Neural cell (in vitro differentiated cells): Measurements from ENCODE around the gene SEC16A. TPM values are rescaled to one million over a fixed set of nuclear protein-coding genes. Genes with fewer than 3 reads are reported as not detected.

Experiments
- H2AFZ ChIP-seq: fragments of 200-600, 300-800 bp; sonication (generic), shearing (Covaris generic); 2 replicates; pipeline ENCODE4 v1.6.0; 2014; ENCODE audit warnings: low read depth, mild to moderate bottlenecking, antibody characterized with exemption, low read length, moderate library complexity
- H3F3A ChIP-seq: fragments of 200-600 bp; shearing (Covaris generic); 2 replicates; pipeline ENCODE4 v1.6.1; 2016; ENCODE audit warnings: mild to moderate bottlenecking, moderate library complexity, mixed read lengths, antibody characterized with exemption, low read length; ENCODE audit not compliant: insufficient read depth, poor library complexity, severe bottlenecking
- H3K27ac ChIP-seq: fragments of 200-600, 300-800 bp; sonication (generic), shearing (Covaris generic); 2 replicates; pipeline ENCODE4 v1.5.1; 2014; ENCODE audit warnings: mild to moderate bottlenecking, low read length, moderate library complexity
- H3K27me3 ChIP-seq: fragments of 300-800, 200-600 bp; sonication (generic), shearing (Covaris generic); 2 replicates; pipeline ENCODE4 v1.6.0; 2014; ENCODE audit warnings: mild to moderate bottlenecking, low read depth, low read length, moderate library complexity; ENCODE audit not compliant: insufficient read depth
- H3K36me3 ChIP-seq: fragments of 300-800, 200-600 bp; sonication (generic), shearing (Covaris generic); 2 replicates; pipeline ENCODE4 v1.5.1; 2014; ENCODE audit warnings: mild to moderate bottlenecking, antibody characterized with exemption, low read length, moderate library complexity; ENCODE audit not compliant: insufficient read depth
- H3K4me2 ChIP-seq: fragments of 300-800, 200-600 bp; sonication (generic), shearing (Covaris generic); 2 replicates; pipeline ENCODE4 v1.6.0; 2014; ENCODE audit warnings: mild to moderate bottlenecking, low read length
- H3K4me3 ChIP-seq: fragments of 300-800, 200-600 bp; sonication (generic), shearing (Covaris generic); 2 replicates; pipeline ENCODE4 v1.5.1; 2014; ENCODE audit warnings: mild to moderate bottlenecking, low read length, moderate library complexity
- H3K79me2 ChIP-seq: fragments of 200-600 bp; shearing (Covaris generic); replicated peaks from 2 replicates; pipeline ENCODE4 v1.6.0; 2014; ENCODE audit warnings: mild to moderate bottlenecking, low read length, moderate library complexity; ENCODE audit not compliant: insufficient read depth
- H3K9ac ChIP-seq: fragments of 300-800, 200-600 bp; sonication (generic), shearing (Covaris generic); 2 replicates; pipeline ENCODE4 v1.6.1; 2016; ENCODE audit warnings: mild to moderate bottlenecking, low read length, mixed read lengths
- H3K9me2 ChIP-seq: fragments of 200-600 bp; shearing (Covaris generic); 2 replicates; pipeline ENCODE4 v1.6.1; 2016; ENCODE audit warnings: mild to moderate bottlenecking, low read length, mixed read lengths; ENCODE audit not compliant: insufficient read depth
- H3K9me3 ChIP-seq: fragments of 200-600, 300-800 bp; sonication (generic), shearing (Covaris generic); 2 replicates; pipeline ENCODE4 v1.6.1; 2016; ENCODE audit warnings: mild to moderate bottlenecking, mixed run types, low read length, moderate library complexity, mixed read lengths
- H4K20me1 ChIP-seq: fragments of 200-600 bp; shearing (Covaris generic); 2 replicates; pipeline ENCODE4 v1.6.1; 2016; ENCODE audit warnings: mild to moderate bottlenecking, mixed run types; ENCODE audit not compliant: insufficient read depth
- CTCF ChIP-seq: fragments of 450-650 bp; IDR thresholded peaks from 2 replicates; pipeline ENCODE4 v1.5.1; 2014; ENCODE audit warnings: antibody characterized with exemption, mild to moderate bottlenecking, moderate library complexity; ENCODE audit not compliant: poor library complexity, severe bottlenecking
- EP300 ChIP-seq: fragments of 450-650 bp; conservative IDR thresholded peaks from 2 replicates; pipeline ENCODE4 v1.6.1; 2014; ENCODE audit warnings: antibody characterized with exemption, mild to moderate bottlenecking, moderate library complexity; ENCODE audit not compliant: poor library complexity, severe bottlenecking
- EZH2 ChIP-seq: fragments of 200-600, 300-800 bp; shearing (Covaris generic), sonication (generic); IDR thresholded peaks from 2 replicates; pipeline ENCODE4 v1.6.1; 2014; ENCODE audit warnings: antibody characterized with exemption, low read length, borderline replicate concordance, mild to moderate bottlenecking; ENCODE audit not compliant: insufficient read depth, poor library complexity, severe bottlenecking
- MXI1 ChIP-seq: fragments of 450-650 bp; conservative IDR thresholded peaks from 2 replicates; pipeline ENCODE4 v1.6.1; 2014; ENCODE audit warnings: antibody characterized with exemption, mild to moderate bottlenecking; ENCODE audit not compliant: poor library complexity, severe bottlenecking
- POLR2AphosphoS5 ChIP-seq: IDR thresholded peaks from 2 replicates; pipeline ENCODE4 v1.6.1; 2012
- RAD21 ChIP-seq: fragments of 450-650 bp; conservative IDR thresholded peaks from 2 replicates; pipeline ENCODE4 v1.6.1; 2014; ENCODE audit warnings: antibody characterized with exemption, mild to moderate bottlenecking, moderate library complexity
- REST ChIP-seq: IDR thresholded peaks from 2 replicates; pipeline ENCODE4 v1.6.1; 2012; ENCODE audit warnings: borderline replicate concordance
- SMC3 ChIP-seq: fragments of 450-650 bp; conservative IDR thresholded peaks from 2 replicates; pipeline ENCODE4 v1.6.1; 2014; ENCODE audit warnings: antibody characterized with exemption, mild to moderate bottlenecking, moderate library complexity; ENCODE audit not compliant: poor library complexity
- TAF1 ChIP-seq: IDR thresholded peaks from 2 replicates; pipeline ENCODE4 v1.6.1; 2012; ENCODE audit warnings: low read depth
- polyA plus RNA-seq: library from polyadenylated mRNA; depleted of rRNA; stranded (reverse); fragments of >200 nt; gene quantifications from 2 replicates; pipeline ENCODE4 v1.2.3, GENCODE V29; 2014

The SEC16A gene
- polyA plus RNA-seq, 1 donor from 2014 or later: 15.4 TPM

GRCh38 chr9:136510561-136510960 lies 27.7 kb upstream of the SEC16A start:
- Histone ChIP-seq H4K20me1 (no peaks in the 10 kb centered on the region), H3K9ac (no peak overlapping the region), H3K79me2 (no peaks in the 10 kb centered on the region), H3K4me2 (no peak overlapping the region), H3K4me3 (no peak overlapping the region), H3F3A (no peaks in the 10 kb centered on the region), H3K9me3 (no peaks in the 10 kb centered on the region), H2AFZ (no peak overlapping the region), H3K9me2 (no peaks in the 10 kb centered on the region), H3K27ac (no peak overlapping the region), H3K27me3 (no peaks in the 10 kb centered on the region), H3K36me3 (no peaks in the 10 kb centered on the region)
- TF ChIP-seq POLR2AphosphoS5: no peak
- TF ChIP-seq CTCF: no peak

GRCh38 chr9:136509549-136509948 lies 26.7 kb upstream of the SEC16A start:
- no peak overlapping the region for H3K4me2 ChIP-seq
- H3K9me2 ChIP-seq: no peaks in the 10 kb centered on the region
- H3K9me3 ChIP-seq: no peaks in the 10 kb centered on the region
- no peaks in the 10 kb centered on the region for H3F3A ChIP-seq
- no peaks in the 10 kb centered on the region for H3K27me3 ChIP-seq
- no peak overlapping the region for H3K27ac ChIP-seq
- H3K79me2 ChIP-seq: no peaks in the 10 kb centered on the region
- H3K9ac ChIP-seq: no peak overlapping the region
- H3K36me3 ChIP-seq: no peaks in the 10 kb centered on the region
- H4K20me1 ChIP-seq: no peaks in the 10 kb centered on the region
- no peak overlapping the region for H3K4me3 ChIP-seq
- H2AFZ ChIP-seq: no peak overlapping the region
- TF ChIP-seq TAF1 (no peak), EP300 (no peak), RAD21 (no peak), SMC3 (no peak), CTCF (no peak), MXI1 (no peak), POLR2AphosphoS5 (no peak)

GRCh38 chr9:136508729-136509500 lies 26.1 kb upstream of the SEC16A start:
- no peak overlapping the region for H2AFZ ChIP-seq
- no peak overlapping the region for H3K4me2 ChIP-seq
- H3K9ac ChIP-seq: no peak overlapping the region
- no peaks in the 10 kb centered on the region for H3K36me3 ChIP-seq
- H4K20me1 ChIP-seq: no peaks in the 10 kb centered on the region
- no peak overlapping the region for H3K4me3 ChIP-seq
- H3K27me3 ChIP-seq: no peaks in the 10 kb centered on the region
- no peaks in the 10 kb centered on the region for H3F3A ChIP-seq
- H3K27ac ChIP-seq: no peak overlapping the region
- TF ChIP-seq SMC3: no peak
- no peak for TF ChIP-seq MXI1
- no peak for TF ChIP-seq EZH2
- no peak for TF ChIP-seq TAF1
- no peak for TF ChIP-seq CTCF
- no peak for TF ChIP-seq POLR2AphosphoS5
- no peak for TF ChIP-seq EP300
- no peak for TF ChIP-seq REST
- TF ChIP-seq RAD21: no peak
- H3K79me2 ChIP-seq: no peaks in the 10 kb centered on the region
- no peaks in the 10 kb centered on the region for H3K9me2 ChIP-seq
- H3K9me3 ChIP-seq: no peaks in the 10 kb centered on the region
